ENCODE data around the gene SEMA4D.

DNA sequence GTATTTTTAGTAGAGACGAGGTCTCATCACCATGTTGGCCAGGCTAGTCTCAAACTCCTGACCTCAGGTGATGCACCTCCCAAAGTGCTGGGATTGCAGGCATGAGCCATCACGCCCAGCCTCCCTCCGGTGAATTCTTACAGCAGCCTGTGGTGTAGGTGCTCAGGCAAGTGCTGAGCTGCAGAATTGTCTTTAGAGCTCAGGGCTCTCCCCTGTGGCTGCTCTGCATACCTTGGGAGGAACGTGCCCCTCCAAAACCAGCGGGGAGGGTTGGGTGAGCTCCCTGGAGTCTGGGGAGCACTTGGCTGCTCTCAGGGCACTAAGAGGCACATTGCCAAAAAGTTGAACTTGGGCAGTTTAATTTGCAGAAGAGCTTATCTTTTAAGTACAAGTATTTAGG lies 150.3 kb downstream of the SEMA4D start:
- TF ChIP-seq CTCF (IDR thresholded peaks at IDR 0.05; ENCODE audit: poor library complexity, severe bottlenecking): no peak
- no peak for TF ChIP-seq EZH2 (IDR thresholded peaks at IDR 0.05; ENCODE audit: borderline replicate concordance, insufficient read depth, low read length, poor library complexity, severe bottlenecking)
- no peak for TF ChIP-seq RAD21 (conservative IDR thresholded peaks at IDR 0.05)
- TF ChIP-seq POLR2AphosphoS5 (IDR thresholded peaks at IDR 0.05): no peak
- TF ChIP-seq EP300 (conservative IDR thresholded peaks at IDR 0.05; ENCODE audit: poor library complexity, severe bottlenecking): no peak
- no peak for TF ChIP-seq TAF1 (IDR thresholded peaks at IDR 0.05; ENCODE audit: low read depth)
- TF ChIP-seq, protein P1, sequence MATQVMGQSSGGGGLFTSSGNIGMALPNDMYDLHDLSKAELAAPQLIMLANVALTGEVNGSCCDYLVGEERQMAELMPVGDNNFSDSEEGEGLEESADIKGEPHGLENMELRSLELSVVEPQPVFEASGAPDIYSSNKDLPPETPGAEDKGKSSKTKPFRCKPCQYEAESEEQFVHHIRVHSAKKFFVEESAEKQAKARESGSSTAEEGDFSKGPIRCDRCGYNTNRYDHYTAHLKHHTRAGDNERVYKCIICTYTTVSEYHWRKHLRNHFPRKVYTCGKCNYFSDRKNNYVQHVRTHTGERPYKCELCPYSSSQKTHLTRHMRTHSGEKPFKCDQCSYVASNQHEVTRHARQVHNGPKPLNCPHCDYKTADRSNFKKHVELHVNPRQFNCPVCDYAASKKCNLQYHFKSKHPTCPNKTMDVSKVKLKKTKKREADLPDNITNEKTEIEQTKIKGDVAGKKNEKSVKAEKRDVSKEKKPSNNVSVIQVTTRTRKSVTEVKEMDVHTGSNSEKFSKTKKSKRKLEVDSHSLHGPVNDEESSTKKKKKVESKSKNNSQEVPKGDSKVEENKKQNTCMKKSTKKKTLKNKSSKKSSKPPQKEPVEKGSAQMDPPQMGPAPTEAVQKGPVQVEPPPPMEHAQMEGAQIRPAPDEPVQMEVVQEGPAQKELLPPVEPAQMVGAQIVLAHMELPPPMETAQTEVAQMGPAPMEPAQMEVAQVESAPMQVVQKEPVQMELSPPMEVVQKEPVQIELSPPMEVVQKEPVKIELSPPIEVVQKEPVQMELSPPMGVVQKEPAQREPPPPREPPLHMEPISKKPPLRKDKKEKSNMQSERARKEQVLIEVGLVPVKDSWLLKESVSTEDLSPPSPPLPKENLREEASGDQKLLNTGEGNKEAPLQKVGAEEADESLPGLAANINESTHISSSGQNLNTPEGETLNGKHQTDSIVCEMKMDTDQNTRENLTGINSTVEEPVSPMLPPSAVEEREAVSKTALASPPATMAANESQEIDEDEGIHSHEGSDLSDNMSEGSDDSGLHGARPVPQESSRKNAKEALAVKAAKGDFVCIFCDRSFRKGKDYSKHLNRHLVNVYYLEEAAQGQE (IDR thresholded peaks at IDR 0.05; ENCODE audit: borderline replicate concordance): no peak
